GM12873 (cell line): Measurements from ENCODE around the gene TXNDC5.

Source experiments
- TF ChIP-seq, protein P1 (sequence below): IDR thresholded peaks from 2 replicates; pipeline ENCODE4 v1.5.1; 2012; ENCODE audit warnings: low read depth, mild to moderate bottlenecking, moderate library complexity, low read length, control low read depth; ENCODE audit not compliant: insufficient read depth; ENCODE audit errors: missing control alignments

TXNDC5 gene

DNA sequence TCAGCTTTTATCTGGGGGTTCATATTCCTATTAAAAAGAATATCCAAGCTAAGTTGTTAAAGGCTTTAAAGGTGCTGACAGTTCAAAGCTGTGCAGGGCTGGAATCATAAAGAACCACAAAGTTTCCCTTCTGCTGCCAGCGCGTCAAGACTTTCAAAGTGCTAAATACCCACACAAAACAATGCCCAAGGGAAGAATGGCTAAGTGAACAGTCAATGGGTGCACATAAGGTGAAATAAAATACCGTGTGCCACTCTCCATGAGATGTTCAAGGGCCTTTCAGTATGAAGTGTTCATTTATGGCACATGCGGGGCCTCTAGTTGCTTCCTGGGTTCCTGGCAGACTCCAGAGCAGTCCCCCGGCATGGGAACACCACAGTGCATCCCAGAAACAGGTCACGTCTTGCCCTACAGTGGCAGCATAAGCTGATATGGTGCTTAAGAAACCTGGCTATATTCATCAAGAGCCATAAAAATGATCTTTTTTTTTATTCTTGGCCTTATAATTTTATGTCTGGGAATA is 14.1 kb downstream of the TXNDC5 start:
- TF ChIP-seq, protein P1, sequence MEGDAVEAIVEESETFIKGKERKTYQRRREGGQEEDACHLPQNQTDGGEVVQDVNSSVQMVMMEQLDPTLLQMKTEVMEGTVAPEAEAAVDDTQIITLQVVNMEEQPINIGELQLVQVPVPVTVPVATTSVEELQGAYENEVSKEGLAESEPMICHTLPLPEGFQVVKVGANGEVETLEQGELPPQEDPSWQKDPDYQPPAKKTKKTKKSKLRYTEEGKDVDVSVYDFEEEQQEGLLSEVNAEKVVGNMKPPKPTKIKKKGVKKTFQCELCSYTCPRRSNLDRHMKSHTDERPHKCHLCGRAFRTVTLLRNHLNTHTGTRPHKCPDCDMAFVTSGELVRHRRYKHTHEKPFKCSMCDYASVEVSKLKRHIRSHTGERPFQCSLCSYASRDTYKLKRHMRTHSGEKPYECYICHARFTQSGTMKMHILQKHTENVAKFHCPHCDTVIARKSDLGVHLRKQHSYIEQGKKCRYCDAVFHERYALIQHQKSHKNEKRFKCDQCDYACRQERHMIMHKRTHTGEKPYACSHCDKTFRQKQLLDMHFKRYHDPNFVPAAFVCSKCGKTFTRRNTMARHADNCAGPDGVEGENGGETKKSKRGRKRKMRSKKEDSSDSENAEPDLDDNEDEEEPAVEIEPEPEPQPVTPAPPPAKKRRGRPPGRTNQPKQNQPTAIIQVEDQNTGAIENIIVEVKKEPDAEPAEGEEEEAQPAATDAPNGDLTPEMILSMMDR = no peak

DNA sequence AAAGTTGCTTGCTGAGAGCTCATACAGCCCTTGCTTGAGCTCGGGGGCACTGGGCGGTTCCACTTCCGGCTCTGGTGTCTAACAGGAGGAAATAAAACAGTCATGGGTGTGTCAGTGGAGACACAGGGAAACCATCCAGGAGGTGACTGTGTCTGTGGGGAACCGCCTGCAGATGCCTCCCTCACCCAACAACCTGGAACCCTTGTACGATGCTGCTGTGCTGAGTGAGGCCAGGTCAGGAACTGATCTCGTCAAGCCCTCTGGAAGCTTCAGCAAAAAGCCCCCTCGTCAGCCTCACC is 15.5 kb downstream of the TXNDC5 start:
- TF ChIP-seq, protein P1 = no peak

DNA sequence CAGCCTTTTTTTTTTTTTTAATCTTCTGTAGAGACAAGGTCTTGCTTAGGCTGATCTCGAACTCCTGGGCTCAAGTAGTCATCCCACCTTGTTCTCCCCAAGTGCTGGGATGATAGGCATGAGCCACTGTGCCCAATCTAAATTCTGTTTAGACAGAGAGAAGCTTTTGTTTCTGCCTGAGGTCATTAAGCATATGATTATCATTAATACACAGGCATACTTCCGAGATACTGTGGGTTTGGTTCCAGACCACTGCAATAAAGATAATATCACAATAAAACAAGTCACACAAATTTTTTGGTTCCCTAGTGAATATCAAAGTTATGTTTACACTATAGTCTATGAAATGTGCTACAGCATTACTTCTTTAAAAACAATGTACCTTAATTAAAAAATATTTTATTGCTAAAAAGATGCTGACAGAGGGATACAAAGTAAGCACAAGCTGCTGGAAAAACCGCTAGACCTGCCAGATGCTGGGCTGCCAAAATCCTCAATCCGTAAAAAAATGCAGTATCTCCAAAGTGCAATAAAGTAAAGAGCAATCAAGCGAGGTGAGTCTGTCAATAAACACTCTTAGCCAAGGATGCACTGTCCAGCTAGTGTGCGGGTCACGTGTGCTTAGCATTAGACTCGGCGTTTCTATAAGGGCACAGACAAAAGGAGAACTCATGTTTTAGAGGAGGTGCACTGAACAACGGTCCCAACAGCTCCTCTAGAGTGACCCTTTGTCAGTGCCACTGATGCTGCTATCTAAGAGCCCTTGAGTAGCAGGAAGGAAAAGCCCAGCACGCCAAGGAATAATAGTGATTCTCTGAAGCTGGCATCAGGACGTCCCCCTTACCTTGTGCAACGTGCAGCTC is 16.1 kb downstream of the TXNDC5 start:
- TF ChIP-seq, protein P1 = no peak

DNA sequence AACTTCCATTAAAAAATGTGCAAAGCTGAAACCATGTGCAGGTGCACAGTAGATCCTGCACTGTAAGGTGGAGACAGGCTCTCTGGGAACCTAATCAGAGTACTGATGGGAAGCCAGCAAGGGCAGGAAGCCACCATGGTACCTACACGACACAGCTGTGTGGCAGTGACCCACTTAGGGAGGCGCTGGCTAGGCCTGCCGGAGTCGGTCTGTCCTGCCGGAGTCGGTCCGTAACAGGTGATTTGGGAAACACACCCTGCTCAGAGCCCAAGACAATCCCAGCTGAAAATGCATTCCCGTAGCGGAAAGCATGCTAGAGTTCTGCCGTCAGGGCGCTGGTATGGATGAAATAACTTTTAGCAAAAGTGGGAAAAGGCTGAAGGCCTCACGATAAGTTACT is 17.2 kb downstream of the TXNDC5 start:
- TF ChIP-seq, protein P1 = no peak

DNA sequence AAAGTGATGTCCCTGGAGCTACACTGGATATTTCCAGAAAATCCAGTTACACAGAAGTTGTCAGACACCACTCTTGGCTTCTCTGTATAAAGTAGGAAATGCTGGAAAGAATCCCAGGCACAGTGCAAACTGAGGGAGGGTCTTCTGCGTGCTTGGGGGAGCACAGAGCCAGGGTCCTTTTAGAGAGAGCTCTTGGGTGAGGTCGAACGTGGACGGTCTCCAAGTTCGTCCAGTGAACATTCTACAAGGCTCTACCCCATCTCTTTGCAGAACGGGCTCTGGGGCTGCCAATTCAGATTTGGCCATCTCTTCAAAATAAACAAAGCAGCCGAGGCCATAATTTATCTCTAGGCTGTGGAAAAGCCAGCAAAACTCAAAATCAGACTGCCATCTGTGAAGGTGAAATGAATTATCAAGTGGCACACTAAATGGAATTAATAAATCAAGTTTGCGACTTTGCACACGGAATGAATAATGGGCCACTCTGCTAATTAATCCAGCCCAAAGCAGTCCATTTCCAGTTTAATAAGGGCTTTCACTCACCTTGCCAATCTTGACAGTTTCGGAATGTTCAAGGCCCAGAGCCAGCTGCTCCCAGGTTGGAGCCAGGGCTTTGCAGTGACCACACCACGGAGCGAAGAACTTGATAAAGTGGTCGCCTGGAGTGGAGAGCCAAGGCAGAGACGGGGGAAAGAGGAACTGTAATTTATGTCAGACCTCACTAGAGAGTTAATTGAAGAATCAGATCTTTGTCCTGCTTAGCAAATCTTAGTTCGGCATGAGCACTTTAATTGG is 19.3 kb downstream of the TXNDC5 start:
- TF ChIP-seq, protein P1 = no peak

DNA sequence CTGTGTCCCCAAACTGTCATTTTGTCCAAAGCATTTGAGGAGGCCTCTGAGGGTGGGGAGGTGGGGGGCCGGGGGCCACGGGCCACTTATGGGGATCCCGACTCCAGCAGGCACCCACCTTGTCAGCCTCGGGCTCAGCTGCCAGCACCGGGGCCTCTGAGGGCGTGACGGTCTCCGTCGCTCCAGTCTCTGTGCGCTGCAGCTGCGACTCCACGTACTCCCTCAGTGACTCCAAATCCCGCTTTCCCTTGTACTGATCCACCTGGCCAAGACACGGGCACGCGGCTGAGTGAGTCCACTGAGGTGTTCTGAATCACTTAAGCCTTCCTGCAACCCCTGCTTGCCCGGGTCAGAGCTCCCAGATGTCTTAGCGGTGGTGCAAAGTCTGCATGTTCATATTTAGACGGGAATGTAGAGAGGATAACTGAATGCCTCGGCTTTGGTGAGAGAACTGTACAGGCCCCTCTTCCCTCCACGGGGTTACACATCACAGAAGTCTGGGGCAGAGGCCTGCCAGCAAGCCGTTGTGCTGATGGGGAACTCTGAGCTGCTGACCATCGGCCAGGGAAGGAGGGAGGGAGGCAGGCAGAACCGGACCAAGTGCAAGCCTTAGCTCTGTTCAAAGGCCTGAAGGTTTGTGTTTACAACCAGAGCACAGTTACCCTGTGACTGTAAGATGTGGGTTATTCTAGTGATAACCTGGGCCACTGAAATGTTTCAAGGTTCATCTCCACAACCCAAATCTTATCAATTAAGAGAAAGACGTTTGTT is 21.8 kb downstream of the TXNDC5 start:
- TF ChIP-seq, protein P1 = no peak
